Lower lobe of right lung (tissue), 2 donors: ENCODE measurements around the gene CLEC12A. TPM values are rescaled to one million over a fixed set of nuclear protein-coding genes. Genes with fewer than 3 reads are reported as not detected.

Experiments
- ATAC-seq, 2 donors: fragments of 200-7000 bp; cut with Tn5 transposase; one replicate each; pipeline ENCODE4 v1.9.1; 2020 to 2022; ENCODE audit warnings: mild to moderate bottlenecking in 2 of 2, moderate library complexity in 2 of 2
- DNase-seq: peaks from one replicate; pipeline ENCODE4 v3.0.0-alpha.2; 2020
- H3K27ac ChIP-seq: fragments of 200-600 bp; one replicate; pipeline ENCODE4 v1.8.0; 2022
- H3K27me3 ChIP-seq: fragments of 200-600 bp; one replicate; pipeline ENCODE4 v1.8.0; 2022; ENCODE audit warnings: low read depth
- H3K36me3 ChIP-seq: fragments of 200-600 bp; one replicate; pipeline ENCODE4 v1.8.0; 2022; ENCODE audit warnings: mild to moderate bottlenecking
- H3K4me1 ChIP-seq: fragments of 200-600 bp; one replicate; pipeline ENCODE4 v1.8.0; 2022
- H3K4me3 ChIP-seq: fragments of 200-600 bp; one replicate; pipeline ENCODE4 v1.8.0; 2022; ENCODE audit warnings: mild to moderate bottlenecking
- H3K9me3 ChIP-seq: fragments of 200-600 bp; one replicate; pipeline ENCODE4 v1.8.0; 2022
- intact Hi-C: fragments of 100-400 bp; cut with DNase I; formaldehyde crosslinking; loops from one replicate; pipeline ENCODE4 v1.11.0; 2022
- total RNA-seq: library from RNA; stranded (reverse); fragmentation: NEBNext Ultra II Directional; extraction: Animal tissue kit (Norgen Biotek cat#: 25700); gene quantifications from one replicate; pipeline ENCODE4 v1.2.1, GENCODE V29; 2021
- TF ChIP-seq, protein P1 (sequence below): fragments of 200-600 bp; IDR thresholded peaks from one replicate; pipeline ENCODE4 v1.8.0; 2022; ENCODE audit warnings: antibody characterized with exemption, mild to moderate bottlenecking
- donor health status: DM: no; HTN: yes; CAD: no; lungs with severe emphysema.

The CLEC12A gene
- total RNA-seq, 1 donor from 2014 or later = 88.3 TPM

DNA sequence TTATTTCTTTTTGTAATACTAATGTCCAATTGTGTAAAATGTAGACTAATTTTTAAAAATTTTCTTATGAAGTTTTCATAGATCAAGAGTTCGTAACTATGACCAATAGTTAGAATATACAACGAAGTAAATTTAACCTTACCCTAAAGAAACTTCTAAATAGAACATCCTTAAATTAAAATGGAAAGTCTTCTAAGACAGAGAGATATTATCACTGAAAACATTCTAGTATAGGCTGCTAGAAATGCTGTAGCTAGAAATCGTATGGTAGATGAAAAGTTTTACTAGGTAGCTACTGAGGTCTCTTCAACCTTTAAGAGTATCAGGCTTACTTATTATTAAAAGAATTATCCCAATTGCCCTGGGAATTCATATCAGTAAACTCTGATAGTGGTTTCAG is 40.0 kb upstream of the CLEC12A start:
- ATAC-seq (no peak), DNase-seq (no peak)
- TF ChIP-seq, protein P1, sequence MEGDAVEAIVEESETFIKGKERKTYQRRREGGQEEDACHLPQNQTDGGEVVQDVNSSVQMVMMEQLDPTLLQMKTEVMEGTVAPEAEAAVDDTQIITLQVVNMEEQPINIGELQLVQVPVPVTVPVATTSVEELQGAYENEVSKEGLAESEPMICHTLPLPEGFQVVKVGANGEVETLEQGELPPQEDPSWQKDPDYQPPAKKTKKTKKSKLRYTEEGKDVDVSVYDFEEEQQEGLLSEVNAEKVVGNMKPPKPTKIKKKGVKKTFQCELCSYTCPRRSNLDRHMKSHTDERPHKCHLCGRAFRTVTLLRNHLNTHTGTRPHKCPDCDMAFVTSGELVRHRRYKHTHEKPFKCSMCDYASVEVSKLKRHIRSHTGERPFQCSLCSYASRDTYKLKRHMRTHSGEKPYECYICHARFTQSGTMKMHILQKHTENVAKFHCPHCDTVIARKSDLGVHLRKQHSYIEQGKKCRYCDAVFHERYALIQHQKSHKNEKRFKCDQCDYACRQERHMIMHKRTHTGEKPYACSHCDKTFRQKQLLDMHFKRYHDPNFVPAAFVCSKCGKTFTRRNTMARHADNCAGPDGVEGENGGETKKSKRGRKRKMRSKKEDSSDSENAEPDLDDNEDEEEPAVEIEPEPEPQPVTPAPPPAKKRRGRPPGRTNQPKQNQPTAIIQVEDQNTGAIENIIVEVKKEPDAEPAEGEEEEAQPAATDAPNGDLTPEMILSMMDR = no peak
- H3K36me3 ChIP-seq = no peaks in the 10 kb centered on the region
- intact Hi-C loops = no loop called here
- H3K27me3 ChIP-seq = no peaks in the 10 kb centered on the region
- H3K4me1 ChIP-seq = no peaks in the 10 kb centered on the region
- no peak overlapping the region for H3K4me3 ChIP-seq
- H3K27ac ChIP-seq = no peak overlapping the region
- H3K9me3 ChIP-seq = no peaks in the 10 kb centered on the region

DNA sequence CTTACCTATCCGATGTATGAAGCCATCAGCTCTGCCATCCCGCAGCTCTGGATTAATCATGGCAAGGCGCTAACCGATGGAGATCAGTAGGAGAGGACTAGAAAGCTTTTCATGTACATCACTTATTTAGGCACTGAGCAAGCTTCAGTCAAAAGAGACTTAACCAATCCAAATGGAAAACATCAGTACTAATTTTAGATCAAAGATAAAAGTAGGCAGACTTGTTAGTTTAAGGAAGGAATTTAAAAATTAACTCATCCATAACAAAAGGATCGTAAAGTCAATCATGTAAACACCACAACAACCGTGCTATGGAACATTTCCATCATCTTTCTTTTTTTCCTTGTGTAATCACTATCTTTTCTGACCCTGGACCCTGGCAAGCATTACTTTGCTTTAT is 38.9 kb upstream of the CLEC12A start, which contains the start of gene CLEC2A:
Gene CLEC2A, minus strand, starts transcription at position 101 of the 400 bp plus-strand sequence. Its CDS starts 41 bp downstream, at position 60.
- ATAC-seq = no peak

DNA sequence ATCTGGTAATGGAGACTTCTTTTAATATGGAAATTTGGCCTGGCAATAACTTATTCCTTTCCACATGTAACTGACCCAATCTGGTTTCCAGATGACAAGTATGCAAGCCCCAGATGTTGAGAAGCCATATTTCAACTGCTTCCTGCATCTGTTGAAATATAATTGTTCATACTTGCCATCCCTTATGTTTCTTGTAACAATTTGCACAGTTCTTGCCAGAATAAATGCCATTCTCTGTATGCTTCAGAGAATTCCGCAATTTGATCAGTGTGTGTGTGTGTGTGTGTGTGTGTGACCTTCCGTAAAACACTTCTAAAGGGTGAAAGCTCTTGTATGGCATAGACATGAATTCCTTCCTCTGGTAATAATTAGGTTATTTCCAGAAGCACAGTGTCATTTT is 37.3 kb upstream of the CLEC12A start:
- Histone ChIP-seq H3K27me3 (no peaks in the 10 kb centered on the region), H3K4me3 (no peak overlapping the region), H3K36me3 (no peaks in the 10 kb centered on the region), H3K9me3 (no peaks in the 10 kb centered on the region), H3K4me1 (no peaks in the 10 kb centered on the region), H3K27ac (no peak overlapping the region)
- TF ChIP-seq, protein P1 = no peak
- DNase-seq (no peak), ATAC-seq (no peak)
- intact Hi-C loops = no loop called here

More for the DNA sequence above, 38.9 kb upstream of the CLEC12A start, which contains the start of gene CLEC2A:
- Histone ChIP-seq H3K36me3 (no peaks in the 10 kb centered on the region), H3K27ac (no peak within 1 kb of the TSS), H3K9me3 (no peaks in the 10 kb centered on the region), H3K27me3 (no peaks in the 10 kb centered on the region), H3K4me1 (no peaks in the 10 kb centered on the region), H3K4me3 (no peak within 1 kb of the TSS)
- no peak for DNase-seq
- intact Hi-C loops = no loop called here
- TF ChIP-seq, protein P1 = no peak

DNA sequence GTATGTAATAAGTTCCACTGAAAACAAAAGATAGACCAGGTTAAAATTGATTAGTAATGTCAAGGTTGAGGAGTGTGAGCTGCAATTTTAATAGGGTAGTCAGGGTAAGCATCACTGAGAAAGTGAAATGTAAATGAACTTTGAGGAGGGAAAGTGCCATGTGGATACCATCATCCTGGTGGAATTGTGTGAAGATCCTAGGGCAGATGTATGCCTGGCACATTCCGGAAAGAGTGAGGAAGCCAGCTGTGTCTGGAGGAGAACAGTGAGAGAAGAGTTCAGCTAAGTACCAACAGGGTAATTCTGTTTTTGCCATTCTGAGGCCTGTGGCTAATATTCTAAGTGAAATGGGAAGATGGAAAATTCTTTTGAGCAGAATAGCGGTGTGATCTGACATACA is 36.2 kb upstream of the CLEC12A start:
- Histone ChIP-seq H3K4me3 (no peak overlapping the region), H3K9me3 (no peaks in the 10 kb centered on the region), H3K4me1 (no peaks in the 10 kb centered on the region), H3K27ac (no peak overlapping the region), H3K27me3 (no peaks in the 10 kb centered on the region), H3K36me3 (no peaks in the 10 kb centered on the region)
- ATAC-seq = no peak
- intact Hi-C loops = no loop called here
- TF ChIP-seq, protein P1 = no peak
- DNase-seq = no peak

DNA sequence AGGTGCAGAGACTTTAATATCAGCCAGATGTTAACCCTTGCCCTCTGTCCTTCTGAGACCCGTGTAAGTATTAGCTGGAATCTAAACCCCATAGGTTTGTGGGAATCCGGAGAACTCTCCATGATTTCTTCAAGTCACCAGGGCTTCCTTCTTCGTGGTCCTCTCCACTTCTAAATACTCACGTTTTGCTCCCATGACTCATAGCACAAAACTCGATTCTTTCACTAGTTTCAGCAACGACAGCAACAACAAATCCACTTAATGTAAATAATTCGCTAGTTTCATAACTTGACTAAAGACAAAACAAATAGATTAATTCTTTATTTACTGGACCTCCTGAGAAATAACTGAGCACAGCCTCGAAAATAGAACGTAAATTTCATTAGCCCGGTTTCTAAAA is 34.6 kb upstream of the CLEC12A start:
- TF ChIP-seq, protein P1 = no peak
- no peak overlapping the region for H3K27ac ChIP-seq
- H3K27me3 ChIP-seq = no peaks in the 10 kb centered on the region
- DNase-seq = no peak
- H3K36me3 ChIP-seq = no peaks in the 10 kb centered on the region
- ATAC-seq = no peak
- no peaks in the 10 kb centered on the region for H3K4me1 ChIP-seq
- no peak overlapping the region for H3K4me3 ChIP-seq
- H3K9me3 ChIP-seq = no peaks in the 10 kb centered on the region
- intact Hi-C loops = no loop called here

- Histone ChIP-seq H3K36me3 (no peaks in the 10 kb centered on the region), H3K27me3 (peaks cover 3% of the 10 kb centered on the region), H3K4me1 (no peaks in the 10 kb centered on the region), H3K4me3 (no peak overlapping the region), H3K27ac (no peak overlapping the region), H3K9me3 (no peaks in the 10 kb centered on the region)
- TF ChIP-seq, protein P1 = no peak
- intact Hi-C loops = no loop called here
- ATAC-seq (no peak), DNase-seq (no peak)
These were observed 30.8 kb upstream of the CLEC12A start for GRCh38 chr12:9940375-9940774.
